Keratinocyte (primary cell): ENCODE data around the gene ADH6. TPM values are rescaled to one million over a fixed set of nuclear protein-coding genes. Genes with fewer than 3 reads are reported as not detected.

Source experiments
- DNase-seq: peaks from one replicate; pipeline ENCODE4 v3.0.0-alpha.2; 2011; ENCODE audit warnings: low read depth, missing footprints, low spot score
- FAIRE-seq: peaks from 2 replicates; lab custom pipeline; 2011; peaks lifted over from hg19 to GRCh38; lab: Jason Lieb, UNC
- H2AFZ ChIP-seq: 2 replicates; pipeline ENCODE4 v1.6.0; 2012; ENCODE audit warnings: low read length, control low read depth, inconsistent platforms; ENCODE audit not compliant: control insufficient read depth
- H3K27ac ChIP-seq: 2 replicates; pipeline ENCODE4 v1.5.1; 2011; ENCODE audit warnings: low read length; ENCODE audit not compliant: control insufficient read depth, insufficient read depth
- H3K27me3 ChIP-seq: 3 replicates; pipeline ENCODE4 v1.6.0; 2011; ENCODE audit warnings: low read length; ENCODE audit not compliant: control insufficient read depth, insufficient read depth; ENCODE audit errors: extremely low read depth
- H3K36me3 ChIP-seq, 2 experiments: 2 replicates in 1 of 2; 3 replicates in 1 of 2; pipeline ENCODE4 v1.5.1; 2011; ENCODE audit warnings: low read length in 2 of 2, mild to moderate bottlenecking in 1 of 2; ENCODE audit not compliant: control insufficient read depth in 2 of 2, insufficient read depth in 2 of 2; ENCODE audit errors: extremely low read depth in 1 of 2
- H3K4me1 ChIP-seq: 3 replicates; pipeline ENCODE4 v1.5.1; 2011; ENCODE audit warnings: low read length; ENCODE audit not compliant: control insufficient read depth, insufficient read depth; ENCODE audit errors: extremely low read depth
- H3K4me2 ChIP-seq: 3 replicates; pipeline ENCODE4 v1.6.0; 2011; ENCODE audit warnings: low read depth, low read length; ENCODE audit not compliant: control insufficient read depth, insufficient read depth; ENCODE audit errors: extremely low read depth
- H3K4me3 ChIP-seq, 3 experiments: fragments of 200-600 bp in 1 of 3; sonication (generic) in 1 of 3; 2 replicates in 2 of 3; 3 replicates in 1 of 3; pipeline ENCODE4 v1.5.1; 2011 to 2016; ENCODE audit warnings: low read length in 3 of 3, mild to moderate bottlenecking in 3 of 3, control low read depth in 2 of 3, inconsistent platforms in 1 of 3, low read depth in 1 of 3, mixed read lengths in 1 of 3, mixed run types in 1 of 3, moderate library complexity in 1 of 3; ENCODE audit not compliant: control insufficient read depth in 2 of 3, insufficient read depth in 2 of 3; ENCODE audit errors: extremely low read depth in 1 of 3
- H3K79me2 ChIP-seq: 2 replicates; pipeline ENCODE4 v1.6.0; 2012; ENCODE audit warnings: low read length; ENCODE audit not compliant: control insufficient read depth, insufficient read depth
- H3K9ac ChIP-seq: 3 replicates; pipeline ENCODE4 v1.6.0; 2011; ENCODE audit warnings: low read length; ENCODE audit not compliant: control insufficient read depth, insufficient read depth; ENCODE audit errors: extremely low read depth
- H3K9me1 ChIP-seq: 3 replicates; pipeline ENCODE4 v1.6.0; 2011; ENCODE audit warnings: low read length; ENCODE audit not compliant: control insufficient read depth, insufficient read depth; ENCODE audit errors: extremely low read depth
- H3K9me3 ChIP-seq: 2 replicates; pipeline ENCODE4 v1.5.1; 2012; ENCODE audit warnings: low read depth, low read length; ENCODE audit not compliant: control insufficient read depth
- H4K20me1 ChIP-seq: 3 replicates; pipeline ENCODE4 v1.6.0; 2011; ENCODE audit warnings: low read length; ENCODE audit not compliant: control insufficient read depth, insufficient read depth; ENCODE audit errors: extremely low read depth
- CTCF ChIP-seq, 3 experiments: IDR thresholded peaks in 1 of 3; conservative IDR thresholded peaks in 1 of 3; optimal IDR thresholded peaks in 1 of 3; 2 replicates in 2 of 3; 3 replicates in 1 of 3; pipeline versions ENCODE3 to v1.5.1; 2011; ENCODE audit warnings: low read length in 3 of 3, mild to moderate bottlenecking in 3 of 3, moderate library complexity in 2 of 3, control low read depth in 1 of 3, inconsistent platforms in 1 of 3; ENCODE audit not compliant: insufficient read depth in 2 of 3; ENCODE audit errors: extremely low read depth in 1 of 3
- EZH2 ChIP-seq: IDR thresholded peaks from one replicate; pipeline ENCODE4 v1.6.1; 2012; ENCODE audit warnings: inconsistent platforms, mild to moderate bottlenecking, low read length, moderate library complexity
- dilution Hi-C: fragments of 300-500 bp; cut with MboI; formaldehyde crosslinking; loops from one replicate; pipeline ENCODE4 v1.7.0; 2020; ENCODE audit warnings: low sequenced_read_pairs; ENCODE audit not compliant: extremely low pct_ligation_motif_present
- polyA plus RNA-seq, 5 experiments: library from polyadenylated mRNA; depleted of rRNA in 3 of 5; stranded (reverse) in 3 of 5; stranded (forward) in 1 of 5; unstranded in 1 of 5; fragments of >200 nt; gene quantifications; 1 replicate in 1 of 5; 2 replicates in 3 of 5; 3 replicates in 1 of 5; pipeline versions ENCODE4 v1.2.1 to v1.2.3, GENCODE V29; 2011 to 2012; ENCODE audit warnings: missing spikeins in 2 of 5, low read depth in 1 of 5, low replicate concordance in 1 of 5

The ADH6 gene
- polyA plus RNA-seq, 1 donor (not counting 4 experiments of a cell fraction or from before 2014, with no cell fraction given), result not detected

- no peaks in the 10 kb centered on the region for H3K4me1 ChIP-seq
- H3K9me3 ChIP-seq, result no peaks in the 10 kb centered on the region
- H3K36me3 ChIP-seq, result no peaks in the 10 kb centered on the region
- no peak overlapping the region for H3K27ac ChIP-seq
- no peaks in the 10 kb centered on the region for H4K20me1 ChIP-seq
- no peaks in the 10 kb centered on the region for H3K9me1 ChIP-seq
- FAIRE-seq (no peak), DNase-seq (no peak)
- H2AFZ ChIP-seq, result no peak overlapping the region
- no peaks in the 10 kb centered on the region for H3K79me2 ChIP-seq
- H3K4me2 ChIP-seq, result no peak overlapping the region
- TF ChIP-seq CTCF (optimal IDR thresholded peaks at IDR 0.05 in 1 of 3, IDR thresholded peaks at IDR 0.05 in 1 of 3, conservative IDR thresholded peaks at IDR 0.05 in 1 of 3; ENCODE audit: extremely low read depth in 1 of 3, insufficient read depth in 2 of 3, low read length in 3 of 3), result no peak
- H3K4me3 ChIP-seq, result no peak overlapping the region
- no peaks in the 10 kb centered on the region for H3K27me3 ChIP-seq
- dilution Hi-C loops, result no loop called here
- H3K9ac ChIP-seq, result no peak overlapping the region
Observed at GRCh38 chr4:99202094-99202493, 17.0 kb downstream of the ADH6 start.

GRCh38 chr4:99201690-99202089 lies 17.4 kb downstream of the ADH6 start:
- FAIRE-seq (no peak), DNase-seq (no peak)
- dilution Hi-C loops, result no loop called here
- H3K9me3 ChIP-seq, result no peaks in the 10 kb centered on the region
- H3K4me2 ChIP-seq, result no peak overlapping the region
- H3K27me3 ChIP-seq, result no peaks in the 10 kb centered on the region
- H4K20me1 ChIP-seq, result no peaks in the 10 kb centered on the region
- no peaks in the 10 kb centered on the region for H3K9me1 ChIP-seq
- no peaks in the 10 kb centered on the region for H3K4me1 ChIP-seq
- H2AFZ ChIP-seq, result no peak overlapping the region
- H3K4me3 ChIP-seq, result no peak overlapping the region
- H3K9ac ChIP-seq, result no peak overlapping the region
- H3K36me3 ChIP-seq, result no peaks in the 10 kb centered on the region
- H3K79me2 ChIP-seq, result no peaks in the 10 kb centered on the region
- no peak overlapping the region for H3K27ac ChIP-seq
- TF ChIP-seq EZH2 (no peak), CTCF (optimal IDR thresholded peaks at IDR 0.05 in 1 of 3, IDR thresholded peaks at IDR 0.05 in 1 of 3, conservative IDR thresholded peaks at IDR 0.05 in 1 of 3; ENCODE audit: extremely low read depth in 1 of 3, insufficient read depth in 2 of 3, low read length in 3 of 3) (no peak)
